Measurements from ENCODE around the gene TBCEL.

GRCh38 chr11:121055076-121055475 lies 31.2 kb downstream of the TBCEL start:
- TF ChIP-seq CTCF (IDR thresholded peaks at IDR 0.05; ENCODE audit: borderline replicate concordance, extremely low read depth, low read length, poor library complexity, severe bottlenecking) (no peak), EZH2 (IDR thresholded peaks at IDR 0.05; ENCODE audit: borderline replicate concordance, low read depth, low read length, severe bottlenecking) (no peak)
